Esophagus (tissue), 2 donors: ENCODE results near the gene SVEP1. TPM values are rescaled to one million over a fixed set of nuclear protein-coding genes. Genes with fewer than 3 reads are reported as not detected.

Experiments
- H3K27ac ChIP-seq, 2 donors: one replicate each; pipeline ENCODE4 v1.5.1; 2013; ENCODE audit warnings: low read depth in 2 of 2, mild to moderate bottlenecking in 2 of 2, inconsistent platforms in 1 of 2, low read length in 1 of 2, moderate library complexity in 1 of 2
- H3K27me3 ChIP-seq, 2 donors: one replicate each; pipeline ENCODE4 v1.6.1; 2013; ENCODE audit warnings: low read length in 2 of 2, control low read depth in 1 of 2, mild to moderate bottlenecking in 1 of 2; ENCODE audit not compliant: insufficient read depth in 2 of 2, control insufficient read depth in 1 of 2
- H3K36me3 ChIP-seq, 2 donors: one replicate each; pipeline ENCODE4 v1.6.1; 2013; ENCODE audit warnings: low read length in 1 of 2; ENCODE audit not compliant: control insufficient read depth in 2 of 2, insufficient read depth in 2 of 2
- H3K4me1 ChIP-seq, 2 donors: one replicate each; pipeline ENCODE4 v1.6.1; 2013; ENCODE audit warnings: low read length in 1 of 2; ENCODE audit not compliant: control insufficient read depth in 2 of 2, insufficient read depth in 2 of 2
- H3K4me3 ChIP-seq, 2 donors: one replicate each; pipeline ENCODE4 v1.5.1; 2013; ENCODE audit warnings: low read length in 2 of 2, mild to moderate bottlenecking in 2 of 2, low read depth in 1 of 2, moderate library complexity in 1 of 2
- H3K9me3 ChIP-seq, 2 donors: one replicate each; pipeline ENCODE4 v1.6.1; 2013; ENCODE audit warnings: mild to moderate bottlenecking in 2 of 2, low read depth in 1 of 2, low read length in 1 of 2, moderate library complexity in 1 of 2; ENCODE audit not compliant: control insufficient read depth in 2 of 2, insufficient read depth in 1 of 2
- WGBS, 2 donors: extraction: QIAGEN DNeasy Blood & Tissue Kit; methylation state at CpG; one replicate each; pipeline ENCODE4 v1.1.7; 2013; 5-methylcytosine and 5-hydroxymethylcytosine counted together
- polyA plus RNA-seq, 2 donors: library from polyadenylated mRNA; stranded (reverse); fragments of 200-250 nt; gene quantifications; one replicate each; pipeline ENCODE4 v1.2.3, GENCODE V29; 2013
- donor health status: healthy with polysubstance abuse.
- donor health status: Bipolar disorder and iron deficiency.

Gene SVEP1
- polyA plus RNA-seq, 2 donors, result 0.18 to 0.71 TPM

DNA sequence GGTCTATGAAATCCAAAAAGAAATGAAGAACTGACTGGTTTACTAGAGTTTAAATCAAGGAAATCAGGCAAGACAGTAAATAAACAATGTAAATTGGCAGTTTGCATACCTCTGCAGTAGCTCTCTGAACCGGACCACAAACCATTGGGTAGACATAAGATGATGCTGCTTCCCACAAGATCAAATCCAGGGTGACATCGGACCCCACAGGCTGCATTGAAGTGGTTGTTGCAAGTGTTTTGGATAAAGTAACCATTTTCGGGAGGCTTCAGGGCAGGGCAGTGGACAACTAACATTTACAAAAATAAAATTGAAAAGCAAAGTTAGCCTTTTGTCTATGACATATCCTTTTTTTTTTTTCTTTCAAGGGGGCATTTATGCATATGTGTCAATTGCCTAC, 66.7 kb downstream of the SVEP1 start:
- H3K4me3 ChIP-seq, result no peak overlapping the region
- H3K36me3 ChIP-seq, result no peaks in the 10 kb centered on the region
- peaks cover 0 to 2% of the 10 kb centered on the region in 2 donors for H3K27me3 ChIP-seq
- H3K27ac ChIP-seq, result no peak overlapping the region
- no peaks in the 10 kb centered on the region for H3K4me1 ChIP-seq
- 88 to 89% methylated on average over 3 of the region's 3 CpGs for WGBS, 2 donors
- H3K9me3 ChIP-seq, result no peaks in the 10 kb centered on the region

DNA sequence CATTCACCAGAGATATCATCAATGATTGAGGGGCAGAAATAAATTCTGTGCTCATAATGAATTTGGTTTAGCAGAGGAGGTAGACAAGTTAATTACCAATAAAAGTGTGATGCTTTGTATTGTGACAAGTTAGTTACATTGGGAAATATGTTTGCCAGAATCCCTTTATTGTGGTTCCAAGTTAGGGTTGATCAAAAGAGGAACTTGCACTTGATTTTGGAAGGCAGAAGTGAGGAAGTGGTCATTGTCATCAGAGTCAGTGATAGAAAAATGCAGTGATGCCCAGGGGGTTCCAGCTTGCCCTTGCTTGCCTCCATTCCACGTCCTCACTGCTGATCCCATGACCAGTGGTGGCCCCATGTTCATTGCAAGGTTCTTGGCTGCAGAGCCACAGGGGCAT, 69.7 kb downstream of the SVEP1 start:
- no peaks in the 10 kb centered on the region for H3K9me3 ChIP-seq
- WGBS, 2 donors, result 63 to 64% methylated on average over 1 of the region's 1 CpG

DNA sequence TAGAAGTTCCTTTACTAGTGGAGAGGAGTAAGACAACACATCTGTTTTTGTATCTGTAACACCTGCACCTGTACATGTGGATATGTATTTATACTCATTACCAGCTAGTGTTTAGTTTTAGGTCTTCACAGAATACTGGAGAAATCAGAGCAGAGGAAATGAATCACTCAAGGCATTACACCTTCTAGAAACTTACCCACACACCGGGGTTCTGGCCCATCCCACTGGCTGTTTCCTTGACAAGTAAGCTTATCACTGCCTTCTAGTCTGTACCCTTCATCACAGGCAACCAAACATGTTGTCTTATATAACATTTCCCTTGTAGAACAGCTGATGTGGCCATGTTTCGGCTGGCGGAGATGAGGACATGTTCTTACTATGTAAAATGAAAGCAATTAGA, 76.7 kb downstream of the SVEP1 start:
- 80 to 81% methylated on average over 3 of the region's 3 CpGs for WGBS, 2 donors
- no peaks in the 10 kb centered on the region for H3K4me1 ChIP-seq

More for the DNA sequence above, 69.7 kb downstream of the SVEP1 start:
- Histone ChIP-seq H3K36me3 (no peaks in the 10 kb centered on the region), H3K27me3 (peaks cover 0 to 2% of the 10 kb centered on the region in 2 donors), H3K4me1 (no peaks in the 10 kb centered on the region), H3K4me3 (no peak overlapping the region), H3K27ac (no peak overlapping the region)

DNA sequence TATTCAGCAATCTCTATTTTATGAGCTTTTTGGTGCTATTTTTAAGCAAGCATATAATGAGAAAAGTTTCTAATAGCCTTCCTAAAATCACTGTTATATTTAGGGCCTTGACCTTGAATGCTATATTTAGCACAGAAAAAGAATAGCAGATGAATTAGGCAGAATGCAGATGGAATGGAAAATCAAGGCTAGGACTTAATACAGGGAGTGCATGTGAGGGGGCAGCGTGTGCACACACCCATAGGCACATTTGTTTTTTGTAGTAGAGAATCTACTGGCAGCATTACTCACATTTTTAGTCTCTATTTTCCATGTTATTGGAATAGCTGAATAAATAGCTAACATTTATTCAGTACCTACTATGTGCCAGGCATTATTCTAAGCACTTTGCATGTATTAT, 79.9 kb downstream of the SVEP1 start:
- Histone ChIP-seq H3K27ac (no peak overlapping the region), H3K27me3 (no peaks in the 10 kb centered on the region), H3K4me3 (no peak overlapping the region), H3K9me3 (no peaks in the 10 kb centered on the region), H3K36me3 (no peaks in the 10 kb centered on the region), H3K4me1 (no peaks in the 10 kb centered on the region)
- WGBS, 2 donors, result 72 to 80% methylated on average over 1 of the region's 1 CpG

More for the DNA sequence above, 76.7 kb downstream of the SVEP1 start:
- no peaks in the 10 kb centered on the region for H3K36me3 ChIP-seq
- H3K4me3 ChIP-seq, result no peak overlapping the region
- H3K27me3 ChIP-seq, result no peaks in the 10 kb centered on the region
- H3K9me3 ChIP-seq, result no peaks in the 10 kb centered on the region
- H3K27ac ChIP-seq, result no peak overlapping the region

DNA sequence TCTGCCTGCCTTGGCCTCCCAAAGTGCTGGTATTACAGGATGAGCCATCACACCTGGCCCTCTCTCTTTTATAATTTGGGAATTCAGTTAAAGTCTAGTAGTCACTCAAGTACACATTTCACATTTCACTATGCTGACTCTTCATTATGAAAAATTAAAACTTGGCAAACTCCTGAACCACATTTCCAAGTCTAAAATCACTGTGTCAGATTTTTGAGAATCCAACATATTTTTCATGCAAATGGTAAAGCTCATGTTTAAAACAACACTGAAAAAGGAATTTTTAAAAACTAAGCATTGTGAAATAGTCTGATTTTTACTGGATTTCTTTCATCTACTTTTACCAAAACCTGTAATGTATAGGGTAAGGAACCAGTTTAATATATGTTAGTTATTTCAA, 92.3 kb downstream of the SVEP1 start:
- Histone ChIP-seq H3K9me3 (no peaks in the 10 kb centered on the region), H3K27me3 (no peaks in the 10 kb centered on the region), H3K27ac (no peak overlapping the region), H3K4me3 (no peak overlapping the region), H3K36me3 (no peaks in the 10 kb centered on the region), H3K4me1 (no peaks in the 10 kb centered on the region)

DNA sequence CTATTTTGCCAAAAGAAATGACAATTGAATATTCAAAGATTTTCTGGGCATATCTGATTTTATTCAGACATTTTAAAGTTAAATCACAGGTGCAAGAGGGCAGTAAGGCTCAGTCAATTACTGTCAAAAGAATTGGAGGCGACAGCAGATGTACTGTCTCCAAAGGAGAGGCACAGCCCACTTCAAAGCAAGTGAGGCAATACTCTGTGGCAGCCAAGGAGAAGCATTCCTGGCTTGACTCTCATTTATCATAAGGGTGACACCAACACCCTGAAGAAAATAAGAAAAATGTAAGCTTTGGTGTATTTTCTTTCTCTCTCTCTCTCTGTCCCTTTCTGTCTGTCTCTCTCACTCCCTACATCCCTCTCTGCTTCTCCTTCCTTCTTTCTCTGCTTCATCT, 93.3 kb downstream of the SVEP1 start:
- H3K36me3 ChIP-seq, result no peaks in the 10 kb centered on the region
- WGBS, 2 donors, result 44 to 58% methylated on average over 1 of the region's 1 CpG
- H3K27ac ChIP-seq, result no peak overlapping the region
- no peaks in the 10 kb centered on the region for H3K9me3 ChIP-seq
- no peak overlapping the region for H3K4me3 ChIP-seq
- no peaks in the 10 kb centered on the region for H3K4me1 ChIP-seq
- no peaks in the 10 kb centered on the region for H3K27me3 ChIP-seq

DNA sequence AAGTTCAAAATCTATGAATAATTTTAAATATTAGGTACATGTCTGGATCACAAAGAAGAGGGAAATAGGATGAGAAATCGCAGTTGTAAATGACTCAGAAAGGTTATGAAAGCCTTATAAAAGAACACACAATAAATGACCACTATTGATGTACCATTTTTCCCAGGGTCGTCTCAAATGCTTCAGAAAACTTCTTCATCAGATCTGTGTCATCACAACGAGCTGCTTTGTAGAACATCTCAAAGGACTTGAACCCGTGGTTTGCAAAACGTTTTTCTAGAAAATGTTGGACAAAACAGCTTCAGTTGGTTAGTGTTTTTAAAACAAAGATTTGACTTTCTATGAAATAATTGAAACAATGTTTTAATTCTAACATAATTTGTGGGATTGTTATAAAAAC, 100.1 kb downstream of the SVEP1 start:
- H3K9me3 ChIP-seq, result no peaks in the 10 kb centered on the region
- no peak overlapping the region for H3K4me3 ChIP-seq
- no peaks in the 10 kb centered on the region for H3K4me1 ChIP-seq
- WGBS, 2 donors, result 70% methylated on average over 5 of the region's 5 CpGs
- H3K27ac ChIP-seq, result no peak overlapping the region
- no peaks in the 10 kb centered on the region for H3K36me3 ChIP-seq
- no peaks in the 10 kb centered on the region for H3K27me3 ChIP-seq

DNA sequence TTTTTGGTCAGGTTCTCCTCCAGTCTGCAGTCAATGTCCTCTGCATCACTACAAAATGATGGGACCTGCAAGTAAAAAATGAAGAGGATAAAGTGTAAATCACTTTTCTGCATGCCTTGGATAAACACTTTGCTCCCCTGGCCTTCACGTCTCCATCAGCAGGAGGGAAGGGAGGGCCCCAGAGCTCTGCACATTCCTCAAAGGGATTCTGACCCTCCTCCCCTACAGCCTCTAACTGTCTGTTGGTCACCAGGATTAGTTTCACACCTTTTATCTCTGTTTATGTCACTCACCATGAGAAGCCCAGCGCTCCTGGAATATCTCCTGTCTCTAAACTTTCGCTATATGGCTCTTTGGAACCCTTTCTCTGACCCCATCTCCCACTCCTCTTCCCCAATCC, 103.3 kb downstream of the SVEP1 start:
- Histone ChIP-seq H3K4me1 (no peaks in the 10 kb centered on the region), H3K27ac (no peak overlapping the region), H3K9me3 (no peaks in the 10 kb centered on the region), H3K27me3 (no peaks in the 10 kb centered on the region), H3K4me3 (no peak overlapping the region), H3K36me3 (no peaks in the 10 kb centered on the region)
- 34 to 48% methylated on average over 3 of the region's 3 CpGs for WGBS, 2 donors

DNA sequence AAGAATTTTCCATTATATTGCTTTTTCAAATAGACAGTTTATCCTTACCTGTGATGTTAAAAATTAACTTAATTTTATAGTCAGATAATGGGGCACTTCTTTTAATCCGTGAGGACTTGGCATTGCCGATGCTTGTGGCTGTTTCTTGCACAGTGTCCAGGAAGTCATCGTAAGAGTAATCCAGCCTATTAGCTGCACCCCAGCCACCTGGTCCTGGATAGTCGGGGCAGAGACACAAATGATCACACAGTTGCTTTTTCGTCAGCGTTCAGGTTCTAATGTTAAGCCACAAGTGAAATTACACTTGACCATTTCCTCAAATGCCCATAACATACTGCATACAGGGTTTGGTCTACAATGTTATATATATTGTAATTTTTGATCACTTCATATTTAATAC, 107.4 kb downstream of the SVEP1 start:
- 71 to 88% methylated on average over 6 of the region's 6 CpGs for WGBS, 2 donors
- Histone ChIP-seq H3K27me3 (no peaks in the 10 kb centered on the region), H3K9me3 (no peaks in the 10 kb centered on the region), H3K27ac (no peak overlapping the region), H3K4me1 (no peaks in the 10 kb centered on the region), H3K4me3 (no peak overlapping the region), H3K36me3 (no peaks in the 10 kb centered on the region)

DNA sequence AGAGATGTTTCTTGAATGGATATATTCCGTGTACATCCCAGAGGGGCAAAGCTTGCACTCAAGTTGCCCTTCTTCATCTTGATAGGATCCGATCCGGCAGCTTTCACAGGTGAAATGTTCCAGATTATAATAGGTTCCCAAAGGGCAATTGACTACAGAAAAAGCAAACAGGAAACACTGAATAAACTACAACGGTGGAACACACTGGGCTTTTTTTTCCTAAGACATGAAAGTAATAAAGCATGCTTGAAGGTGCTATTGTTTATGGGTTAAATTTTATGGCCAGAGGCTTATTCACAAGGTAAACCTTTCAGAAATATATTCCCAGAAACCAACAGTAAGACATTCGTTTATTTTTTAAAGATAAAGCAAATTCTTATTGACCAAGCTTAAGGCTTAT, 110.6 kb downstream of the SVEP1 start:
- Histone ChIP-seq H3K27me3 (no peaks in the 10 kb centered on the region), H3K4me1 (no peaks in the 10 kb centered on the region), H3K36me3 (no peaks in the 10 kb centered on the region), H3K9me3 (no peaks in the 10 kb centered on the region), H3K27ac (no peak overlapping the region), H3K4me3 (no peak overlapping the region)
- WGBS, 2 donors, result 36 to 48% methylated on average over 5 of the region's 5 CpGs
